HG02852 (cell line): ENCODE results near the gene AGPAT3.

ENCODE experiments used
- ATAC-seq: cut with Tn5 transposase; IDR thresholded peaks from one replicate; pipeline ENCODE4 v1.9.1; 2021; ENCODE audit warnings: mild to moderate bottlenecking, moderate library complexity; ENCODE audit not compliant: unreplicated experiment

Gene AGPAT3

GRCh38 chr21:43971201-43971991 is 106.4 kb downstream of the AGPAT3 start:
- ATAC-seq, result no peak

GRCh38 chr21:43971992-43972255 is 106.9 kb downstream of the AGPAT3 start:
- no peak for ATAC-seq

GRCh38 chr21:43972850-43973633 is 108.0 kb downstream of the AGPAT3 start:
- no peak for ATAC-seq

- no peak for ATAC-seq
Observed at GRCh38 chr21:43973634-43973955, 108.6 kb downstream of the AGPAT3 start.

- no peak for ATAC-seq
Observed at GRCh38 chr21:43974791-43975468, 109.9 kb downstream of the AGPAT3 start.

- no peak for ATAC-seq
Observed at GRCh38 chr21:43975469-43976098, 110.6 kb downstream of the AGPAT3 start.

GRCh38 chr21:43976661-43977060 is 111.6 kb downstream of the AGPAT3 start:
- no peak for ATAC-seq

GRCh38 chr21:43978060-43978459 is 113.0 kb downstream of the AGPAT3 start:
- ATAC-seq, result no peak

GRCh38 chr21:43979654-43980053 is 114.6 kb downstream of the AGPAT3 start:
- no peak for ATAC-seq

GRCh38 chr21:43981151-43981870 is 116.3 kb downstream of the AGPAT3 start:
- no peak for ATAC-seq

- no peak for ATAC-seq
Observed at GRCh38 chr21:43981871-43982210, 116.8 kb downstream of the AGPAT3 start.

- ATAC-seq, result no peak
Observed at GRCh38 chr21:43982489-43983078, 117.6 kb downstream of the AGPAT3 start.

- no peak for ATAC-seq
Observed at GRCh38 chr21:43983390-43983789, 118.4 kb downstream of the AGPAT3 start.

- ATAC-seq, result no peak
Observed at GRCh38 chr21:43983860-43984420, 118.9 kb downstream of the AGPAT3 start.

GRCh38 chr21:43984905-43985689 is 120.1 kb downstream of the AGPAT3 start:
- ATAC-seq, result no peak

- ATAC-seq, result no peak
Observed at GRCh38 chr21:43985690-43986251, 120.7 kb downstream of the AGPAT3 start.

GRCh38 chr21:43986544-43987451 is 121.8 kb downstream of the AGPAT3 start:
- no peak for ATAC-seq

GRCh38 chr21:43987509-43987908 is 122.5 kb downstream of the AGPAT3 start:
- ATAC-seq, result no peak
